A673 (cell line): ENCODE data around the gene LRRC46.

Experiments used
- CTCF ChIP-seq: fragments of 300-800, 200-600 bp; sonication (generic); conservative IDR thresholded peaks from 2 replicates; pipeline ENCODE4 v1.5.1; 2017; ENCODE audit warnings: low read depth, mild to moderate bottlenecking, antibody characterized with exemption, low read length, moderate library complexity, mixed read lengths
- EZH2 ChIP-seq: fragments of 200-600 bp; sonication (generic); IDR thresholded peaks from 2 replicates; pipeline ENCODE4 v1.6.1; 2017; ENCODE audit warnings: borderline replicate concordance, low read depth, mild to moderate bottlenecking, mixed read lengths, antibody characterized with exemption, low read length; ENCODE audit not compliant: poor library complexity, severe bottlenecking

- no peak for TF ChIP-seq CTCF
- TF ChIP-seq EZH2, result no peak
These were observed 39.0 kb upstream of the LRRC46 start for GRCh38 chr17:47792457-47792856.
